Nephron (organoid): Measurements from ENCODE around the gene TNFRSF11A.

ENCODE experiments used
- H3K27ac Mint-ChIP-seq, 3 experiments: 2 replicates each; pipeline ENCODE4 v1.8.0; 2020; ENCODE audit warnings: mixed read lengths in 3 of 3, mild to moderate bottlenecking in 2 of 3, moderate library complexity in 1 of 3
- H3K27me3 Mint-ChIP-seq: 2 replicates; pipeline ENCODE4 v1.8.0; 2021; ENCODE audit warnings: low read depth, mild to moderate bottlenecking, moderate library complexity, mixed read lengths
- H3K36me3 Mint-ChIP-seq: 2 replicates; pipeline ENCODE4 v1.8.0; 2020; ENCODE audit warnings: low read depth, mixed read lengths
- H3K4me1 Mint-ChIP-seq: 2 replicates; pipeline ENCODE4 v1.8.0; 2020; ENCODE audit warnings: mixed read lengths
- H3K4me3 Mint-ChIP-seq, 3 experiments: 2 replicates each; pipeline ENCODE4 v1.8.0; 2020; ENCODE audit warnings: mild to moderate bottlenecking in 3 of 3, mixed read lengths in 3 of 3, moderate library complexity in 2 of 3
- H3K9me3 Mint-ChIP-seq: 2 replicates; pipeline ENCODE4 v1.8.0; 2020; ENCODE audit warnings: mixed read lengths
- CTCF ChIP-seq, 3 experiments: fragments of 200-600 bp; sonication (generic); IDR thresholded peaks; one replicate each; pipeline ENCODE4 v1.5.0; 2021; ENCODE audit warnings: antibody characterized with exemption in 3 of 3; ENCODE audit not compliant: unreplicated experiment in 3 of 3

The TNFRSF11A gene

GRCh38 chr18:62372882-62373281 is 47.8 kb downstream of the TNFRSF11A start:
- Mint-ChIP-seq H3K4me1 (peaks cover 5% of the 10 kb centered on the region), H3K4me3 (no peak overlapping the region), H3K27ac (no peak overlapping the region), H3K9me3 (no peaks in the 10 kb centered on the region), H3K27me3 (peaks cover 5% of the 10 kb centered on the region), H3K36me3 (no peaks in the 10 kb centered on the region)
- no peak for TF ChIP-seq CTCF (IDR thresholded peaks at IDR 0.05; ENCODE audit: unreplicated experiment in 3 of 3)

- TF ChIP-seq CTCF (IDR thresholded peaks at IDR 0.05; ENCODE audit: unreplicated experiment in 3 of 3), result no peak
Measured at GRCh38 chr18:62374410-62374965, 49.4 kb downstream of the TNFRSF11A start.

GRCh38 chr18:62377131-62377807 is 52.2 kb downstream of the TNFRSF11A start:
- Mint-ChIP-seq H3K9me3 (no peaks in the 10 kb centered on the region), H3K4me1 (no peaks in the 10 kb centered on the region), H3K27me3 (no peaks in the 10 kb centered on the region), H3K27ac (no peak overlapping the region), H3K36me3 (no peaks in the 10 kb centered on the region), H3K4me3 (no peak overlapping the region)
- no peak for TF ChIP-seq CTCF (IDR thresholded peaks at IDR 0.05; ENCODE audit: unreplicated experiment in 3 of 3)

More at GRCh38 chr18:62374410-62374965, 49.4 kb downstream of the TNFRSF11A start:
- Mint-ChIP-seq H3K27ac (no peak overlapping the region), H3K27me3 (peaks cover 5% of the 10 kb centered on the region), H3K4me1 (peaks cover 5% of the 10 kb centered on the region), H3K36me3 (no peaks in the 10 kb centered on the region), H3K9me3 (no peaks in the 10 kb centered on the region), H3K4me3 (no peak overlapping the region)

- Mint-ChIP-seq H3K27me3 (no peaks in the 10 kb centered on the region), H3K9me3 (no peaks in the 10 kb centered on the region), H3K4me3 (no peak overlapping the region), H3K27ac (no peak overlapping the region), H3K4me1 (no peaks in the 10 kb centered on the region), H3K36me3 (no peaks in the 10 kb centered on the region)
- no peak for TF ChIP-seq CTCF (IDR thresholded peaks at IDR 0.05; ENCODE audit: unreplicated experiment in 3 of 3)
Measured at GRCh38 chr18:62379051-62379450, 53.9 kb downstream of the TNFRSF11A start.

GRCh38 chr18:62381373-62381772 is 56.3 kb downstream of the TNFRSF11A start:
- H3K4me1 Mint-ChIP-seq, result peaks cover under 1% of the 10 kb centered on the region
- no peak overlapping the region for H3K4me3 Mint-ChIP-seq
- TF ChIP-seq CTCF (IDR thresholded peaks at IDR 0.05; ENCODE audit: unreplicated experiment in 3 of 3), result no peak
- peaks cover 6% of the 10 kb centered on the region for H3K27me3 Mint-ChIP-seq
- H3K27ac Mint-ChIP-seq, result no peak overlapping the region
- no peaks in the 10 kb centered on the region for H3K36me3 Mint-ChIP-seq
- H3K9me3 Mint-ChIP-seq, result no peaks in the 10 kb centered on the region

- H3K36me3 Mint-ChIP-seq, result no peaks in the 10 kb centered on the region
- H3K27ac Mint-ChIP-seq, result no peak overlapping the region
- H3K4me3 Mint-ChIP-seq, result no peak overlapping the region
- no peak for TF ChIP-seq CTCF (IDR thresholded peaks at IDR 0.05; ENCODE audit: unreplicated experiment in 3 of 3)
- H3K4me1 Mint-ChIP-seq, result peaks cover 8% of the 10 kb centered on the region
- H3K9me3 Mint-ChIP-seq, result no peaks in the 10 kb centered on the region
- H3K27me3 Mint-ChIP-seq, result peaks cover 24% of the 10 kb centered on the region
Measured at GRCh38 chr18:62384068-62384467, 59.0 kb downstream of the TNFRSF11A start.
